GM12891 (cell line): ENCODE data around the gene ACKR3.

Experiments used
- DNase-seq: peaks from one replicate; pipeline ENCODE4 v3.0.0; 2011; ENCODE audit warnings: low spot score; ENCODE audit not compliant: insufficient read length
- FAIRE-seq: peaks from 2 replicates; lab custom pipeline; 2011; peaks lifted over from hg19 to GRCh38; lab: Jason Lieb, UNC
- PAX5 ChIP-seq: IDR thresholded peaks from 2 replicates; pipeline ENCODE4 v1.6.1; 2011; ENCODE audit warnings: low read length, moderate library complexity, mild to moderate bottlenecking; ENCODE audit not compliant: insufficient read depth, severe bottlenecking
- POLR2A ChIP-seq: IDR thresholded peaks from 2 replicates; pipeline ENCODE4 v1.6.1; 2011; ENCODE audit warnings: low read depth, low read length, control low read depth
- POLR2AphosphoS5 ChIP-seq: IDR thresholded peaks from 2 replicates; pipeline ENCODE4 v1.6.1; 2011; ENCODE audit warnings: low read depth, low read length, control low read depth
- POU2F2 ChIP-seq: IDR thresholded peaks from 2 replicates; pipeline ENCODE4 v1.6.1; 2011; ENCODE audit warnings: low read depth, mild to moderate bottlenecking, control low read depth, low read length, moderate library complexity
- SPI1 ChIP-seq: IDR thresholded peaks from 2 replicates; pipeline ENCODE4 v1.6.1; 2011; ENCODE audit warnings: low read depth, low read length, control low read depth
- TAF1 ChIP-seq: IDR thresholded peaks from 2 replicates; pipeline ENCODE4 v1.6.1; 2011; ENCODE audit warnings: low read depth, low read length, control low read depth

The ACKR3 gene

GRCh38 chr2:236533343-236533742 is 36.3 kb upstream of the ACKR3 start:
- DNase-seq, result no peak
- TF ChIP-seq PAX5 (no peak), POLR2AphosphoS5 (no peak), POU2F2 (no peak), TAF1 (no peak), POLR2A (no peak), SPI1 (no peak)
- no peak for FAIRE-seq

- no peak for TF ChIP-seq POU2F2
- TF ChIP-seq SPI1, result no peak
- no peak for TF ChIP-seq TAF1
- no peak for TF ChIP-seq POLR2AphosphoS5
- TF ChIP-seq PAX5, result no peak
- TF ChIP-seq POLR2A, result no peak
- DNase-seq (no peak), FAIRE-seq (peak; percentile 23)
Measured at GRCh38 chr2:236535024-236535423, 34.6 kb upstream of the ACKR3 start.

GRCh38 chr2:236536727-236537398 is 32.8 kb upstream of the ACKR3 start:
- DNase-seq (no peak), FAIRE-seq (peak; percentile 79)
- TF ChIP-seq POU2F2 (peak; percentile 27; the same call in 1 of the 2 replicates), POLR2A (no peak), TAF1 (peak; percentile 21; the same call in 1 of the 2 replicates), SPI1 (peak; percentile 6; the same call in 1 of the 2 replicates)

GRCh38 chr2:236538242-236538641 is 31.4 kb upstream of the ACKR3 start:
- TF ChIP-seq POLR2A (no peak), SPI1 (peak; percentile 48; the same call in 1 of the 2 replicates)
- DNase-seq (no peak), FAIRE-seq (peak; percentile 55)

GRCh38 chr2:236541008-236541562 is 28.5 kb upstream of the ACKR3 start:
- TF ChIP-seq TAF1, result no peak
- no peak for TF ChIP-seq POLR2AphosphoS5
- TF ChIP-seq SPI1, result no peak
- TF ChIP-seq POLR2A, result no peak
- no peak for TF ChIP-seq PAX5
- no peak for TF ChIP-seq POU2F2
- DNase-seq (no peak), FAIRE-seq (no peak)

GRCh38 chr2:236544362-236544761 is 25.3 kb upstream of the ACKR3 start:
- FAIRE-seq, result no peak
- TF ChIP-seq POU2F2, result no peak
- no peak for TF ChIP-seq PAX5
- TF ChIP-seq TAF1, result no peak
- TF ChIP-seq SPI1, result no peak
- no peak for TF ChIP-seq POLR2A
- TF ChIP-seq POLR2AphosphoS5, result no peak

GRCh38 chr2:236545248-236545658 is 24.4 kb upstream of the ACKR3 start:
- DNase-seq (no peak), FAIRE-seq (peak; percentile 88)
- peak; percentile 39; the same call in 1 of the 2 replicates for TF ChIP-seq POU2F2
- peak; percentile 70; the same call in 1 of the 2 replicates for TF ChIP-seq POLR2A
- TF ChIP-seq SPI1, result no peak
- peak; percentile 68; the same call in 1 of the 2 replicates for TF ChIP-seq TAF1

More at GRCh38 chr2:236544362-236544761, 25.3 kb upstream of the ACKR3 start:
- DNase-seq, result no peak

- FAIRE-seq (peak; percentile 93), DNase-seq (no peak)
- TF ChIP-seq POLR2AphosphoS5, result no peak; the same call in 1 of the 2 replicates
- peak; percentile 21; the same call in 1 of the 2 replicates for TF ChIP-seq POLR2A
- no peak for TF ChIP-seq POU2F2
- TF ChIP-seq PAX5, result no peak
- TF ChIP-seq SPI1, result peak; percentile 39; the same call in 1 of the 2 replicates
- TF ChIP-seq TAF1, result no peak
Measured at GRCh38 chr2:236545814-236546480, 23.7 kb upstream of the ACKR3 start.

- FAIRE-seq, result peak; percentile 96
- no peak for DNase-seq
- TF ChIP-seq POLR2A (peak; percentile 48; the same call in 1 of the 2 replicates), POU2F2 (no peak; the same call in 1 of the 2 replicates), PAX5 (no peak), POLR2AphosphoS5 (no peak; the same call in 1 of the 2 replicates), TAF1 (0 out of 2 replicates have a peak, but pooled peaks have one; percentile 14), SPI1 (peak; percentile 54)
Measured at GRCh38 chr2:236546561-236547002, 23.0 kb upstream of the ACKR3 start.

GRCh38 chr2:236547725-236548124 is 21.9 kb upstream of the ACKR3 start:
- no peak for TF ChIP-seq POU2F2
- no peak for TF ChIP-seq TAF1
- no peak for TF ChIP-seq PAX5
- TF ChIP-seq POLR2AphosphoS5, result no peak
- TF ChIP-seq SPI1, result no peak
- TF ChIP-seq POLR2A, result no peak
- DNase-seq (no peak), FAIRE-seq (no peak)
